Parathyroid adenoma (tissue), 2 donors: ENCODE results near the gene TWIST2.

ENCODE experiments used
- H2AFZ ChIP-seq: fragments of 300-600 bp; sonication (generic); one replicate; pipeline ENCODE4 v1.7.0; 2017; ENCODE audit warnings: antibody characterized with exemption, mild to moderate bottlenecking
- H3K27ac ChIP-seq: fragments of 300-600 bp; sonication (generic); one replicate; pipeline ENCODE4 v1.7.0; 2017
- H3K27me3 ChIP-seq: fragments of 300-600 bp; sonication (generic); one replicate; pipeline ENCODE4 v1.7.0; 2017; ENCODE audit warnings: low read length; ENCODE audit not compliant: control insufficient read depth, insufficient read depth
- H3K36me3 ChIP-seq: fragments of 300-600 bp; sonication (generic); one replicate; pipeline ENCODE4 v1.7.0; 2017; ENCODE audit warnings: low read length; ENCODE audit not compliant: control insufficient read depth, insufficient read depth
- H3K4me1 ChIP-seq: fragments of 300-600 bp; sonication (generic); one replicate; pipeline ENCODE4 v1.7.0; 2017; ENCODE audit warnings: control low read depth
- H3K4me2 ChIP-seq: fragments of 300-600 bp; sonication (generic); one replicate; pipeline ENCODE4 v1.7.0; 2017; ENCODE audit warnings: low read length
- H3K4me3 ChIP-seq: fragments of 300-600 bp; sonication (generic); one replicate; pipeline ENCODE4 v1.7.0; 2017; ENCODE audit warnings: low read depth, low read length
- H3K79me2 ChIP-seq: fragments of 300-600 bp; sonication (generic); one replicate; pipeline ENCODE4 v1.7.0; 2017; ENCODE audit warnings: control low read depth
- H3K9ac ChIP-seq: fragments of 300-600 bp; sonication (generic); one replicate; pipeline ENCODE4 v1.7.0; 2017; ENCODE audit warnings: mild to moderate bottlenecking
- H3K9me3 ChIP-seq: fragments of 300-600 bp; sonication (generic); one replicate; pipeline ENCODE4 v1.7.0; 2017; ENCODE audit warnings: low read length; ENCODE audit not compliant: control insufficient read depth
- TF ChIP-seq, protein P1 (sequence below): fragments of 300-600 bp; sonication (generic); IDR thresholded peaks from one replicate; pipeline ENCODE4 v1.7.0; 2017; ENCODE audit warnings: antibody characterized with exemption, mild to moderate bottlenecking
- donor health status: primary hyperparathyroidism.

Gene TWIST2

DNA sequence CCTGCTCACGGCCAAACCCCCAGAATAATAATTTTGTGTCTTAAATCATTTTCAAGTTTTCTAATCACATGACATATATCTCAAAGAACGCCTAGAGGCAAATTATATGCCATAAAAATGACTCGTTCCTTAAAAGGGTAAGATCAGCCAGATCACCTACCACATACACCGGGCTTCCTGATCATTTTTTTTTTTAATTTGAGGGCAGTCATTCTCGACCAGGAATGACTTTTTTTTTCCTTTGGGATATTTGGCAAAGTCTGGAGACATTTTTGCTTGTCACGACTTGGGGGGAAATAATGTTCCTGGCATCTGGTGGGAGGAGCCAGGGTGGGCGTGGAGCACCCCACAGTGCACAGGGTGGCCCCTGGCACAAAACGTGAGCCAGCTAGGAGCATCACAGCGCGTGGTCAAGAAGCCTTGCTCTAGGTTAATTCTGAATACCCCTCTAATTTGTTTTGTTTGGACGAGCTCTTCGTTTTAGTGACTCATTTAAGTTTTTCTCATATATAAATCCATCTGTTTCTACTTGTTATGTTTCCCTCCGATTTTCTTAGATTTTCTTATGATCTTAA is 94.9 kb downstream of the TWIST2 start:
- H2AFZ ChIP-seq, result no peak overlapping the region
- no peaks in the 10 kb centered on the region for H3K27me3 ChIP-seq
- H3K4me2 ChIP-seq, result no peak overlapping the region

DNA sequence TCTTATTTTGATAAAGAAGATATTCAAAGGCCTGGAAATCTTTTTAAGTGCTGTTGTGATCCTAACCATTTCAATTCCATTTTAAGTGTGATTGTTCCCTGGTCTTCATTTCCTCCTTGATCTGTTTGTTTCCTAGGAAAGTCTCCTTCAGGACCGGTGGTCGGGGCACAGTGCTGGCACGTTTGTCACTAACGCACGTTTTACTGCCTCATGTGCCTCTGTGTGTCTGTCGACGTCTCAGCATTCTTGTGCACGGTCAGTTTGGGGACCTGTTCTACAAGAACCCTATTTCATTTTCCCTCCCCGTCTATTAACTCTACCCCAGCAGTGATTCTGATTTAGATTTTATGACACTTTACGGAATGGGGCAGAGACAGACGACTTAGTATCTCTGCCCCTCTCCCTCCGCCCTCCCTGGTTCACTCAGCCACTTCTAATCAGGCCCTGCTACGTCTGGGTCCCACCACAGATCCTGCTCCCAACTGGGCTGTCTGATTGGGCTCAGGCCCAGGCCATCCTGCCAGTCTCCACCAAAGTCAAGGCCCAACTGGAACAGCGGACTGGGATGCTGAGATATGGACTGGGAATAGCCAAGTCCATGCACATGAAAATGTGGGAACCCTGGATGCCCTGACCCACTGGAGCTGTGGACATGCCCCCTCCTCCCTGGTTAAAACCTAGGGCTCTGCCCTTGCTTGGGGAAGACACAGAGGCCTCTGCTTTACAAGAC is 95.6 kb downstream of the TWIST2 start:
- no peaks in the 10 kb centered on the region for H3K4me1 ChIP-seq
- H3K9me3 ChIP-seq, result no peaks in the 10 kb centered on the region
- H3K9ac ChIP-seq, result no peak overlapping the region
- no peak overlapping the region for H3K4me3 ChIP-seq
- TF ChIP-seq, protein P1, sequence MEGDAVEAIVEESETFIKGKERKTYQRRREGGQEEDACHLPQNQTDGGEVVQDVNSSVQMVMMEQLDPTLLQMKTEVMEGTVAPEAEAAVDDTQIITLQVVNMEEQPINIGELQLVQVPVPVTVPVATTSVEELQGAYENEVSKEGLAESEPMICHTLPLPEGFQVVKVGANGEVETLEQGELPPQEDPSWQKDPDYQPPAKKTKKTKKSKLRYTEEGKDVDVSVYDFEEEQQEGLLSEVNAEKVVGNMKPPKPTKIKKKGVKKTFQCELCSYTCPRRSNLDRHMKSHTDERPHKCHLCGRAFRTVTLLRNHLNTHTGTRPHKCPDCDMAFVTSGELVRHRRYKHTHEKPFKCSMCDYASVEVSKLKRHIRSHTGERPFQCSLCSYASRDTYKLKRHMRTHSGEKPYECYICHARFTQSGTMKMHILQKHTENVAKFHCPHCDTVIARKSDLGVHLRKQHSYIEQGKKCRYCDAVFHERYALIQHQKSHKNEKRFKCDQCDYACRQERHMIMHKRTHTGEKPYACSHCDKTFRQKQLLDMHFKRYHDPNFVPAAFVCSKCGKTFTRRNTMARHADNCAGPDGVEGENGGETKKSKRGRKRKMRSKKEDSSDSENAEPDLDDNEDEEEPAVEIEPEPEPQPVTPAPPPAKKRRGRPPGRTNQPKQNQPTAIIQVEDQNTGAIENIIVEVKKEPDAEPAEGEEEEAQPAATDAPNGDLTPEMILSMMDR, result no peak
- no peak overlapping the region for H3K27ac ChIP-seq
- no peak overlapping the region for H2AFZ ChIP-seq
- no peaks in the 10 kb centered on the region for H3K79me2 ChIP-seq
- H3K36me3 ChIP-seq, result no peaks in the 10 kb centered on the region
- no peak overlapping the region for H3K4me2 ChIP-seq
- H3K27me3 ChIP-seq, result no peaks in the 10 kb centered on the region

More for the DNA sequence above, 94.9 kb downstream of the TWIST2 start:
- Histone ChIP-seq H3K27ac (no peak overlapping the region), H3K36me3 (no peaks in the 10 kb centered on the region), H3K9me3 (no peaks in the 10 kb centered on the region), H3K4me1 (no peaks in the 10 kb centered on the region), H3K9ac (no peak overlapping the region), H3K79me2 (no peaks in the 10 kb centered on the region), H3K4me3 (no peak overlapping the region)
- TF ChIP-seq, protein P1, result no peak

DNA sequence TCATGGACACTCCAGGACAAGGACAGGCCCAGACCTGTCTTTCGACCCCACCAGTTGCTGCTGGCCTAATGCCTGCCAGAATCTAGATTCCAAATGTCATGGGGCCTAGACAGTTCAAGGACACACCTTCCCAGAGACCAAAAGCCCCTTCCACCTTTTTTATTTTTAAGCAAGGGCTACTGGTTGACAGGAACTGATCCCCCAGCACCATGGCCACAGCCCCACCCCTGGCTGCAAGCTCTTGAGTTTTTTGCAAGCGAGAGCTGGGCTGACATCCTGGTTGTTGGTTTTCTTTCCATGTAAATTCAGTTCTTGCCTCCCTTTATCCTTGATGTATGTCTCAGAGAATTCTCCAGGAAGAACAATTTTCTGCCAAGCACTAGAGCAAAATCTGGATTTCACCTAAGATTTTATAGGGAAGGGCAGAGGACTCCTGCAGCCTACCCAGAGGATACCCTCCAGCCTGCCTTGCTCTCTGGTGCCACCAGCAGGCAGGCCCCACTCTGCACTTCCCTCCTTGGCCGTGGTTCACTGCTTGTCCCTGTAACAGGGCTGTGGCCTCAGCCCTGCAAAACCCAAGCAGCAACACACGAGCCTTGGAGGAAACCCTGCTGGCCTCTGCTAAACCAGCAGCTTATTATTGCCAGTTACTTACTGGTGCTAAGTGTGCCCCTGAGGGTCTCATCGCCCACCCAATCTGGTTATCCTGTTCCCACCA is 97.7 kb downstream of the TWIST2 start:
- Histone ChIP-seq H3K27ac (no peak overlapping the region), H3K9ac (no peak overlapping the region), H3K27me3 (no peaks in the 10 kb centered on the region), H3K4me2 (no peak overlapping the region), H2AFZ (no peak overlapping the region), H3K4me1 (no peaks in the 10 kb centered on the region), H3K4me3 (no peak overlapping the region), H3K36me3 (no peaks in the 10 kb centered on the region), H3K79me2 (no peaks in the 10 kb centered on the region), H3K9me3 (no peaks in the 10 kb centered on the region)
- TF ChIP-seq, protein P1, result no peak

DNA sequence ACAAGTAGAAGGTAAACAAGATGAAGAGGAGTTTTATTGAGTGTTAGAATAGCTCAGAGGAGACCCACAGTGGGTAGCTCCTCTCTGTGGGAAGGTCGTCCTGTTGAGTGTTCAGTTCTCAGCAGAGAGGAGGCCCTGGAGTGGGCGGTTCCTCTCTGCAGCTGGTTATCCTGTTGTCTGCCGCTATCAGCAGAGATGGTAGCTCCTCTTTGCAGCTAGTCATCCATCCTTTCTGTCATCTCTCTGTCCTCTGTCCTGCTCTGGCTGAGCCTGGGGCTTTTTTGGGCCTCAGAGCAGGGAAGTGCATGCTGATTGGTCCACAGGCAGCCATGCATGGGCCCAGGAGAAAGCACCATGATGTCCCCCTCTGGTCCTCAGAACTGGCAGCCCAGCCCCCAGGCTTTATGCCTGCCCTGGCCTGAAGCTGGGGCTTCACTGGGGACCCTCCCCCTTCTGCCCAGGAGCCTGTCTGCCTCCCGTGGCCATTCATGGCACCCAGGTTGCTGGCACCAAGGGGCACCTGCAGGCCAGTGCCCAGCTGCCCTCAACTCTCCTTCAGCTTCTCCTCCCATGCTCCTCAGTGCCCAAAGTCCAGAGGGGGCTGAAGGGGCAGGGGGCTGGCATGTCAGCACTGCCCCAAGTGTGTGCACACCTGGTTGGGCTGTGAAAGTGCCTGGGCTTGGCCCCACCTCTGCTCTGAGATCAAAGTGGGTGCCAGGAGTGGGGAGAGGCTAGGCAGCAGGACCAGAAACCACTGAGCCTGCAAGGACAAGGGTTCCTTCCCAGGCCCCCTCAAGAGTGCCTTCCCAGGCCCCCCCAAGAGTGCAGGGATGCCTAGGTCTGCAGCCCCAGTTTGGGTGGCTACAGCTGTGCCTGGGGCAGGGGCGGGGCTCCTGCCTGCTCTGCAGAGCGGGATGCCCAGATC is 98.7 kb downstream of the TWIST2 start:
- H3K27me3 ChIP-seq, result no peaks in the 10 kb centered on the region
- H3K9ac ChIP-seq, result no peak overlapping the region
- H3K27ac ChIP-seq, result no peak overlapping the region
- H3K4me1 ChIP-seq, result no peaks in the 10 kb centered on the region
- no peak overlapping the region for H3K4me2 ChIP-seq
- TF ChIP-seq, protein P1, result no peak
- no peaks in the 10 kb centered on the region for H3K9me3 ChIP-seq
- no peak overlapping the region for H2AFZ ChIP-seq
- H3K4me3 ChIP-seq, result no peak overlapping the region
- H3K79me2 ChIP-seq, result no peaks in the 10 kb centered on the region
- H3K36me3 ChIP-seq, result no peaks in the 10 kb centered on the region
